GM18520 (cell line): Measurements from ENCODE around the gene AMN.
"Not testable (repeated sequence)": the region's sequence is repeated elsewhere in the genome, so short reads cannot be mapped to it uniquely, and the experiment has no call there.

ENCODE experiments used
- ATAC-seq: cut with Tn5 transposase; IDR thresholded peaks from one replicate; pipeline ENCODE4 v1.9.1; 2021; ENCODE audit not compliant: unreplicated experiment

The AMN gene

GRCh38 chr14:102922490-102923200 is at the start of gene AMN:
AMN (plus strand) TSS chr14:102922663; CDS start chr14:102922689, 26 bp downstream.
- no peak for ATAC-seq

DNA sequence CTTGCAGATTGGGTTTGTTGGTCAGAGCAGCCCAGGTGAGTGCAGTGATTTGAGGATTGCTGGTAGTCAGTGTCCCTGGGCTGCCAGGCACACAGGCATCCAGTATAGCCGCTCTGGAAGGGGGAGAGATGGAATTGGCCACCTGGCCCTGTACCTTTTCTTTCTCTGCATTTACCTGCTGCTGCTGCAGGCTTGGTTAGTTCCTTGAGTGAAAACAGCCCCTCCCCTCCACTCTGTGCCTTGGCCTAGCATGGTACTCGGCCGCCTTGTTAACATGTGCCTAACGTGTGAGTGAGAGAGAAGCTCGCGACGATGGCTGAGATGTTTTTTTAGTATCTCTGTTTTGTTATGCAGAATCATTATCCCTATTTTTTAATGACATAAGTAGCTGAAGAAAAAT is 49.3 kb upstream of the AMN start:
- no peak for ATAC-seq

DNA sequence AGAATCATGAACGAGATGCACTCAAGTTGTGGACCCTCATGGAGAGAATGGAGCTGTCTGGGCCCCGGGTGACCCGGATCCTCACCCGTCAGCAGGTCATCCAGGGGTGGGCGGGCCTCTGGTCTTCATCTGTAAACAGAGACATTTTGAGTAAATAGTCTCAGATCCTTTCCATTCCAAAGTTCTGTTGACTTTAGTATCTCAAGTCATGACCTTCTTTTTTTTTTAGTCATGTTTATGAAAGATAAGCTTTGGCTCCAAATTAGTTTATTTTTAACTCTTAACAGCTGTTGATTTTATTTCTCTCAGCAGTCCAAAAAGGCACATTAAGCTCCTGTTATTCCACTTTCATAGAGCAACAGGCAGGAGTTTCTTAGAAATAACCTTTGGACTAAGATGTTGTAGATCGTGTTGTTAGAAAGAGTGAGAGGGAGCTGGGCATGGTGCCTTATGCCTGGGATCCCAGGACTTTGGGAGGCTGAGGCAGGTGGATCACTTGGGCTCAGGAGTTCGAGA is 48.9 kb upstream of the AMN start:
- ATAC-seq, result no peak

DNA sequence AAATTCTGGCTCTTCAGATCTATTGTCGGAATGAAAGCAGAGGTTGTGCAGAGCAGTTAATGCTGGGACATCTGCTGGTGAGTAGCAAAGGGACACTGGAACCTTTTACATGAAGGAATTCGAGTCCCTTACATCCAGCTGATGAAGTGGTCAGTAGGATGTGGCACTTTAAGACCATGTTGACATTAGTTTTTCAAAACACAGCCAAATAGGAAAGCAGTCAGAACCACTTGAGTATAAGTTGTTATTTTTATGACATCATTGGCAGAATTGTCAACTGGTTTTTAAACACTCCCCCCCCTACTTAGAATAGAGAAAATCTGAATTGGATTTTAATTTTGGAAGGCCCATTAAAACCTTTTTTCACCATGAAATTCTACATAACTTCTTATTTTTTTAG is 46.8 kb upstream of the AMN start:
- no peak for ATAC-seq

- ATAC-seq, result not testable (repeated sequence)
These were observed 45.0 kb upstream of the AMN start for GRCh38 chr14:102877511-102877910.

DNA sequence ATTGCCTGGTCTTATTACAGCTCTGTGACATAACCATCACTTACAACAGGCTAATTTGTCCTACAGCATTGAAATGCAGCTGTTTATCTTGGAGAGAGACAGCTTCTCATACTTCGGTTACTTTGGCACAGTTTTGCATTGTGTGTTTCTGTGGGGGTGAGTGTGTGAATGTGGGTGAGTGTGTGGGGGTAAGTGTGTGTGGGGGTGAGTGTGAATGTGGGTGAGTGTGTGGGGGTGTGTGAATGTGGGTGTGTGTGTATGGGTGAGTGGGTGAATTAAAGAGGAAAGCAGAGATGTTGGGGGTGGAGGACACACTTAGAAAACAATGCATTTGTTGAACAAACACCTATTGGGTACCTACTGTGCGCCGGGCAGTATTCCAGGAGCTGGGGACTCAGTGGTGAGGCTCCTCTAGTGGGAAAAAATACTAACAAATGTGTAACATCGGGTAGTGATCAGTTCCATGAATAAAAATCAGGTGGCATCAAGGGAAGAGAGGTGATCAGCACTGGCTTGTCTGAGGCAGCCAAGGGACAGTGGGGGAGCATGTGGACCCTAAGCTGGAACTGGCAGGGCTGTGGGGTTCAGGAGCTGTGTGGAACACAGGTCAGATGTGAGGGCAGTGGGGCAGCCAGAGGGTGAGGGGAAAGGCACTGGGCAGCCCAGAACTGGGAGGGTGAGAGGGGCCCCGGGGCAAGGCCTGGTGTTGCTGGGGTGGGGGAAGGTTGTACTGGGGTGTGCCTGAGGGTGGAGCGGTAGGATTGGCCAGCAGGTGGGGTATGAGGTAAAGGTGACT is 44.1 kb upstream of the AMN start:
- no peak for ATAC-seq

- ATAC-seq, result no peak
These were observed 43.4 kb upstream of the AMN start for GRCh38 chr14:102878970-102879460.

GRCh38 chr14:102882226-102882906 is 40.1 kb upstream of the AMN start:
- no peak for ATAC-seq

GRCh38 chr14:102883089-102883541 is 39.3 kb upstream of the AMN start:
- ATAC-seq, result no peak

DNA sequence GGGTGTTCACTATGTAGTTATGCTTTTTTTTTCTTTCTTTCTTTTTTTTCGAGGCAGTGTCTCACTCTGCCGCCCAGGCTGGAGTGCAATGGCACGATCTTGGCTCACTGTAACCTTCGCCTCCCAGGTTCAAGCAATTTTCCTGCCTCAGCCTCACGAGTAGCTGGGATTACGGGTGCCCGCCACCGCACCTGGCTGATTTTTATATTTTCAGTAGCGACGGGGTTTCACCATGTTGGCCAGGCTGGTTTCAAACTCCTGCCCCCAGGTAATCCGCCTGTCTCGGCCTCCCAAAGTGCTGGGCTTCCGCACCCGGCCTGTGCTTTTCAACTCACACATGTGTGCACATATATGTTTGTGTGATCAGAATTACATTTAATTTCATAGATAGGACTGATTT is 38.9 kb upstream of the AMN start:
- ATAC-seq, result no peak

GRCh38 chr14:102885737-102886447 is 36.6 kb upstream of the AMN start:
- ATAC-seq, result no peak

DNA sequence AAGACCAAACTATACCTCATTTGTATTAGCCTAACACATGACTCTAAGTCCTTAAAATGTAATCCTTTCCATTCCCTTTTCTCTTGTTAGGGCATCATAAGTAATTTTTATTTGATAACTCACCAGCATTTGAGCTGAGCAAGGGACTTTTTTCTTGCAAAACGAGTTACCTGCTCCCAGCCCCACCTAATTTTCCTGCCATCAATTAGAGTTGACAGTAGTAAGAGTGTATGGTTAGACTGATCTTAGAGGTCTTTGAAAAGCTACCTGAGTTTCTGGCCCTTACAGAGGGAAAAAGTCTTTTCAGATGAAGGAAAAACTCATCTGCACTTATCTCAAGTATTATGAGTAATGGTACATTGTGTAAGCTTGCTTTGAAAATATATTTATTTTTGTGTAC is 33.7 kb upstream of the AMN start:
- ATAC-seq, result no peak

GRCh38 chr14:102889615-102890014 is 32.8 kb upstream of the AMN start:
- no peak for ATAC-seq

- no peak for ATAC-seq
These were observed 31.4 kb upstream of the AMN start for GRCh38 chr14:102891111-102891510.

DNA sequence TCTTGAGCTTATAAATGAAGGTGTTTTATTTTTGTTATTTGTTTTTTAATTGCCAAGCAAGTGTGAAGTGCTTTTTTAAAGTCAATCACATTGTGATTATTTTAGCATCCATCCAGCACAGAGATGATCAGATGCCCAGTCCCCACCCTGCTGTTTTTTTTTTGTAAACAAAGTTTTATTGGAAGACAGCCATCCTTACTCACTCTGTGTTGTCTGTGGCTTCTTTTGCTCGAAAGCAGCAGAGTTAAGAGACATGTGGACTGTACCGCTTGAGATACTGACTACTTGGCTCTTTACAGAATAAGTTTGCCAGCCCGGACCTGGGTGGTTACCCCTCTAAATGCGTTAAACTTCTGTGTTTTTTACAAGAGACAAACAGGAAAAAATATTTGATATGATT is 30.9 kb upstream of the AMN start:
- ATAC-seq, result no peak

GRCh38 chr14:102892651-102893050 is 29.8 kb upstream of the AMN start:
- ATAC-seq, result no peak

GRCh38 chr14:102893452-102893851 is 29.0 kb upstream of the AMN start:
- no peak for ATAC-seq

DNA sequence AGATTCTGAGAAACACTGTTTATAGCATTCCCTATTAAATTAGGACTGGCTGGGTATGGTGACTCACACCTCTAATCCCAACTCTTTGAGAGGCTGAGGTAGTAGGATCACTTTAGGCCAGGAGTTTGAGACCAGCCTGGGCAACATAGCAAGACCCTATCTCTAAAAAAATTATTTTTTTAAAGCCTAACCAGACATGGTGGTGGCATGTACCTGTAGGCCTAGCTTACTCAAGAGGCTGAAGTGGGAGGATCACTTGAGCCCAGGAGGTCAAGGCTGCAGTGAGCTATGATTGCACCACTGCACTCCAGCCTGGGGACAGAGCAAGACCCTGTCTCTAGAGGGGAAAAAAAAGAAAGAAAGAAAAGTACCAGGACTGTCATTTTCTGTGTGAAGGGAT is 25.7 kb upstream of the AMN start:
- ATAC-seq, result not testable (repeated sequence)

- ATAC-seq, result no peak
These were observed 25.0 kb upstream of the AMN start for GRCh38 chr14:102897299-102898027.

DNA sequence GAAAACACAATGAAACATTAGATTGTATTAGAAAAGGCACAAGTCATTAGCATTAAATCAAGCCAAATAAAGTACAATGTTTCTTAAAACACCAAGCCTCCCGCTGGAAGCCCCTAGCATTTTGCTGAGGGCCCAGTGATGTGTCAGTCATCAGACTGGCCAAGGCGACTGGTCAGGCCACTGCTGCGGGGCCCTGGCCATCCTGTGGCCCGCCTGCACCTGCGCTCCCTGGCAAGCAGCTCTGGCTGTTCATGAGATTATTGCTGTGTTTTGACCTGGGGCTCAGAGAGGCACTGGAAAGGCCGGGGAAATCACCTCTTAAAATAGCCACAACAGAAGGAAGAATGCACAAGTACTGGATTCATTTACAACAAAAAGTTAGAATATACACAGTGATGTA is 24.2 kb upstream of the AMN start:
- ATAC-seq, result no peak
